Activated T-helper 1 cell treated with anti-CD3 and anti-CD28 coated beads, Interleukin-12 subunit alpha, Interleukin-12 subunit beta, Interleukin-2, Interleukin-4 antibody, amounts not matched to agents 30 ng/mL and 10 ng/mL and 1 ng/mL, durations not matched to agents 14 hours and 24 hours and 36 hours (primary cell): ENCODE data around the gene SH3BP5. TPM values are rescaled to one million over a fixed set of nuclear protein-coding genes. Genes with fewer than 3 reads are reported as not detected.
"Not testable (repeated sequence)": the region's sequence is repeated elsewhere in the genome, so short reads cannot be mapped to it uniquely, and the experiment has no call there.

ENCODE experiments used
- DNase-seq: peaks from one replicate; pipeline ENCODE4 v3.0.0; 2021; ENCODE audit warnings: low spot score
- H3K27ac Mint-ChIP-seq: one replicate; pipeline ENCODE4 v1.8.0; 2021; ENCODE audit warnings: mild to moderate bottlenecking, mixed read lengths
- H3K27me3 Mint-ChIP-seq: one replicate; pipeline ENCODE4 v1.8.0; 2022; ENCODE audit warnings: mild to moderate bottlenecking, moderate library complexity, mixed read lengths; ENCODE audit not compliant: insufficient read depth
- H3K36me3 Mint-ChIP-seq: one replicate; pipeline ENCODE4 v1.8.0; 2021; ENCODE audit warnings: low read depth, mixed read lengths
- H3K4me1 Mint-ChIP-seq: one replicate; pipeline ENCODE4 v1.8.0; 2021; ENCODE audit warnings: low read depth, mixed read lengths
- H3K4me3 Mint-ChIP-seq: one replicate; pipeline ENCODE4 v1.8.0; 2021; ENCODE audit warnings: mild to moderate bottlenecking, moderate library complexity, mixed read lengths
- H3K9me3 Mint-ChIP-seq: one replicate; pipeline ENCODE4 v1.8.0; 2021; ENCODE audit warnings: mixed read lengths
- intact Hi-C: fragments of 100-400 bp; cut with micrococcal nuclease; formaldehyde crosslinking; loops from one replicate; pipeline ENCODE4 v1.15.1; 2024
- total RNA-seq: library from RNA; stranded (reverse); gene quantifications from 2 replicates; pipeline ENCODE4 v1.2.3, GENCODE V29; 2022

Gene SH3BP5
- total RNA-seq, 1 donor from 2014 or later: 30.3 TPM

DNA sequence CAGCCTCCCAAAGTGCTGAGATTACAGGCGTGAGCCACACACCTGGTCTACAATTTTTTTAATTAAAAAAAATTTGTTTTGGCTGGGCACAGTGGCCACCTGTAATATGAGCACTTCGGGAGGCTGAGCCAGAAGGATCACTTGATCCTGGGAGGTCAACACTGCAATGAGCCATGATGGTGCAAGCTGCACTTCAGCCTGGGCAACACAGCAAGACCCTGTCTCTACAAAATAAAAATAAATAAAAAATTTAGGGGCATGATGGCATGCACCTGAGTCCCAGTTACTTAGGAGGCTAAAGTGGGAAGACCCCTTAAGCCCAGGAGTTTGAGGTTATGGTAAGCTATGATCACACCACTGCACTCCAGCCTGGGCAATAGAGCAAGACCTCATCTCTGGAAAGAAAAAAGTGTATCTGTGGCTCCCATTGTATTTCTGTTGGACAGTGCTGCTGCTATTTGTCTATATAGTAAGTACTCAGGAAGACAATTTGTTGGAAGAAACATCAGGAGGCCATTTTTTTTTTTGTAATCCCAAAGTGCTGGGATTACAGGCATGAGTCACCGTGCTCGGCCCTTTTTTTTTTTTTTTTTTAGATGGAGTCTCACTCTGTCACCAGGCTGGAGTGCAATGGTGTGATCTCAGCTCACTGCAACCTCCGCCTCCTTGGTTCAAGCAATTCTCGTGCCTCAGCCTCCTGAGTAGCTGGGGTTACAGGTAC lies 27.5 kb upstream of the SH3BP5 start:
- intact Hi-C loops: loop anchor here (2.0 to 10.0 kb wide), 7 partner anchors 61 to 1153 kb away; partner anchors contain the start of genes ANKRD28, EAF1, METTL6 and RFTN1
- H3K36me3 Mint-ChIP-seq: no peaks in the 10 kb centered on the region
- H3K27ac Mint-ChIP-seq: peak overlapping the region; percentile 80
- DNase-seq: no peak
- no peak overlapping the region for H3K4me3 Mint-ChIP-seq
- peaks cover 64% of the 10 kb centered on the region for H3K4me1 Mint-ChIP-seq
- no peaks in the 10 kb centered on the region for H3K9me3 Mint-ChIP-seq
- no peaks in the 10 kb centered on the region for H3K27me3 Mint-ChIP-seq

DNA sequence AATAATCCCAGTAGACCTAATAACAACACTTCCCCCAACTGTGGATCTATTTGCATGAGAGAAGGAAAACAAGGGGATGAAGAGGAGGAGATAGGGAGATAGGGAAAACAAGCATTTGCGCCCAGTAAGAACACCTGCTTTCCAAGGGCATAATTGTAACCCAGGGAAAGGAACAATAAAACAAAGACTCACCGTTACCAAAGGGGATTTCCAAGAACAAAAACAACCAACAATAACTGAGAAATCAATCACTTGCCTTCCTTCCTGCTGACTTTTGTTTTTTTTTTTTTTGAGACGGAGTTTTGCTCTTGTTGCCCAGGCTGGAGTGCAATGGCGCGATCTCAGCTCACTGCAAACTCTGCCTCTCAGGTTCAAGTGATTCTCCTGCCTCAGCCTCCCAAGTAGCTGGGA lies 24.3 kb upstream of the SH3BP5 start:
- intact Hi-C loops: loop anchor here (1.0 to 2.0 kb wide), 4 partner anchors 22 to 258 kb away; partner anchors contain the start of genes RBSN and SH3BP5
- H3K9me3 Mint-ChIP-seq: not testable (repeated sequence)

DNA sequence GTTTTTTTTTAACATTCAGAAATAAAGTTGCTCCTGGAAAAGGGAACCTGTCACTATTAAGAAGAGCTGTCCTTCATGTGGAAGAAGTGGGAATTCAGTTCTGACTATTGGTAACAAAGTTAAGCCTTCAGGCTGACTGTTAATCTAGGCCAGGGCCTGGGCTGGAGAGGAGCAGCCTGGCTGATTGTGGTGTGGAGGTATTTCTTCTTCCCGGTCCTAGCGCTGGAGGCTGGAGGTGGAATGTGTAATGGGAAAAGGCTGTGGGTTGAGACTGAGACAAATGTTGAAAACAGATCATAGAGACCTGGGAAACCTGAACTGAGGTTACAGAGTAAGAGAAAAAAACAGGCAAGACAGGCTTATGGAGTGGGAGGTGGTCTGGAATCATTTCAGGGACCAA lies 23.8 kb upstream of the SH3BP5 start:
- H3K4me1 Mint-ChIP-seq: peaks cover 43% of the 10 kb centered on the region

More for the DNA sequence above, 24.3 kb upstream of the SH3BP5 start:
- H3K4me1 Mint-ChIP-seq: peaks cover 48% of the 10 kb centered on the region
- DNase-seq, H3K36me3 Mint-ChIP-seq, H3K27me3 Mint-ChIP-seq: not testable (repeated sequence)
- H3K4me3 Mint-ChIP-seq: peak overlapping the region; percentile 51
- peak overlapping the region; percentile 93 for H3K27ac Mint-ChIP-seq

DNA sequence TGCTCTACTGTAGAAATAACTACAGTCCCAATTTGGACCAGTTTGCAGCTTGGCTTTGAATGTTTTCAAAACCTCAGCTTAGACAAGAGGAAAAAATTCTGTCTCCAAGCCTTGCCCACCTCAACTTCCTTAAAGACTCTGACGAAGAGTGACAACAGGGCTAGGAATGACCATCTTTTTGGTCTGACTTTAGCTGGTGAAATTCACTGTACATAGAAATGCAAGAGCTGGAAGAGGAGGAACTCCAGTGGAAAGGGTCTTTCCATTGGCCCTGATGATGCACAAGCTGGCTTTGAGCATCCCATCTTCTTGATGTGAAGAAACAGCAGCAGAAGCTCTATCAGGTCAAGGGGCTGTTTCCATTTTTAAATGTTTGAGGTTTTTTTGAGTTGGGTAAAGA lies 22.7 kb upstream of the SH3BP5 start:
- Mint-ChIP-seq H3K4me1 (peaks cover 34% of the 10 kb centered on the region), H3K9me3 (peaks cover 13% of the 10 kb centered on the region), H3K36me3 (no peaks in the 10 kb centered on the region), H3K27ac (peak overlapping the region; percentile 31), H3K4me3 (no peak overlapping the region), H3K27me3 (no peaks in the 10 kb centered on the region)
- intact Hi-C loops: no loop called here
- no peak for DNase-seq

More for the DNA sequence above, 23.8 kb upstream of the SH3BP5 start:
- no peak overlapping the region for H3K4me3 Mint-ChIP-seq
- intact Hi-C loops: loop anchor here (1.0 to 2.0 kb wide), 4 partner anchors 22 to 257 kb away; partner anchors contain the start of genes RBSN and SH3BP5
- H3K9me3 Mint-ChIP-seq: peaks cover 7% of the 10 kb centered on the region
- DNase-seq: no peak
- peak overlapping the region; percentile 93 for H3K27ac Mint-ChIP-seq
- no peaks in the 10 kb centered on the region for H3K36me3 Mint-ChIP-seq
- no peaks in the 10 kb centered on the region for H3K27me3 Mint-ChIP-seq

DNA sequence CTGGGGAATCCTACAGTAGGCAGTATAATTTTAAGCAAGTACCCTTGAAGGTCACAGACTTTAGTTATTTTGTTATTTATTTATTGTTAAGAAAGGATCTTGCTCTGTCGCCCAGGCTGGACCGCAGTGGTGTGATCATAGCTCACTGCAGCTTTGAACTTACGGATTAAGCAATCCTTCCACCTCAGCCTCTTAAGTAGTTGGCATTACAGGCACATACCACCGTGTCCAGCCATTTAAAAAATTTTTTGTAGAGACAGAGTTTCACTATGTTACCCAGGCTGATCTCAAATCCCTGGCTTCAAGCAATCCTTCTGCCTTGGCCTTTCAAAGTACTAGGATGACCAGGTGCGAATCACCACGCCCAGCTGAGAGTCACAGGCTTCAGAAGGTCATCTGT lies 22.1 kb upstream of the SH3BP5 start:
- Mint-ChIP-seq H3K36me3 (no peaks in the 10 kb centered on the region), H3K9me3 (peaks cover 15% of the 10 kb centered on the region), H3K27ac (no peak overlapping the region), H3K4me1 (peaks cover 34% of the 10 kb centered on the region), H3K4me3 (no peak overlapping the region), H3K27me3 (no peaks in the 10 kb centered on the region)
- intact Hi-C loops: no loop called here
- DNase-seq: no peak

DNA sequence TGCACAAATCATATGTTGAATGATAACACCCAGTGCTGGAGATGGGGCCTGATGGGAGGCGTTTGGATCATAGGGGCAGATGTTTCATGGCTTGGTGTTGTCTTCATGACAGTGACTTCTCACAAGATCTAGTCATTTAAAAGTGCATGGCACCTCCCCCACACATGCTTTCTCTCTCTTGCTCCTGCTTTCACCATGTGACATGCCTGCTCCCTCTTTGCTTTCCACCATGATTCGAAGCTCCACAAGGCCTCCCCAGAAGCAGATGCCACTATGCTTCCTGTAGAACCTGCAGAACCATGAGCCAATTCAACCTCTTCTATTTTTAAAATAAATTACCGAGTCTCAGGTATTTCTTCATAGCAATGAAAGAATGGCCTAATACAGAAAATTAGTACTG lies 17.8 kb upstream of the SH3BP5 start:
- no peak for DNase-seq
- Mint-ChIP-seq H3K36me3 (peaks cover 4% of the 10 kb centered on the region), H3K4me3 (no peak overlapping the region), H3K27ac (no peak overlapping the region), H3K9me3 (peaks cover 20% of the 10 kb centered on the region), H3K4me1 (peaks cover 40% of the 10 kb centered on the region), H3K27me3 (peaks cover 4% of the 10 kb centered on the region)
- intact Hi-C loops: no loop called here

DNA sequence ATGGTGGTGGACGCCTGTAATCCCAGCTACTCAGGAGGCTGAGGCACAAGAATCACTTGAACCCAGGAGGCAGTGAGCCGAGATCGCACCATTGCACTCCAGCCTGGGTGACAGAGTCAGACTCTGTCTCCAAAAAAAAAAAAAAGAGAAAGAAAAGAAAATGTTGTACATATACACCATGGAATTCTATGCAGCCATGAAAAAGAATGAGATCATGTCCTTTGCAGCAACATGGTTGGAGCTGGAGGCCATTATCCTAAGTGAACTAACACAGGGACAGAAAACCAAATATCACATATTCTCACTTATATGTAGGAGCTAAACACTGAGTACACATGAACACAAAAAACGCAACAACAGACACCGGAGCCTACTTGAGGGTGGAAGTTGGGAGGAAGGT lies 17.1 kb upstream of the SH3BP5 start:
- H3K27me3 Mint-ChIP-seq, DNase-seq, H3K36me3 Mint-ChIP-seq, H3K4me3 Mint-ChIP-seq, H3K27ac Mint-ChIP-seq, intact Hi-C loops: not testable (repeated sequence)
- Mint-ChIP-seq H3K9me3 (peaks cover 20% of the 10 kb centered on the region), H3K4me1 (peaks cover 34% of the 10 kb centered on the region)

DNA sequence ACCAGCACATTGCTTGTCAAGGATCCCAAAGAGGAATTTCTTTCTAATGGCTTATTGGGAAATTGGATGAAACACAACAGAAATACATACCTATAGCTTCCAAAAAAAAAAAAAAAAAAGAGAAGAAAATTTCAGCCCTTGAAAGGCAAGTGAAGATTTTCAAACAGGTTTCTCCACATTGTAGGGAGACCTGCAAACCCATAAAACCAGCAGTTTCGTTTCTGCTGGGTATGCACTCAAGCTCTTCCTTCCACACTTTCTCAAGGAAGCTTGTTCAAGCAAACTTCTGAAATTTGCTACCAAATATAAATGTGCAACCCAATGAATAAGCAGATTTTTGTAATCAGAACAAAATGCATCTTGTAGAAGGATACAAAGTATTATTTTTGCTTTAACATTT lies 15.9 kb upstream of the SH3BP5 start:
- intact Hi-C loops: no loop called here
- Mint-ChIP-seq H3K4me3 (no peak overlapping the region), H3K9me3 (peaks cover 20% of the 10 kb centered on the region), H3K27me3 (peaks cover 4% of the 10 kb centered on the region), H3K27ac (no peak overlapping the region), H3K4me1 (peaks cover 34% of the 10 kb centered on the region), H3K36me3 (peaks cover 4% of the 10 kb centered on the region)
- DNase-seq: no peak

DNA sequence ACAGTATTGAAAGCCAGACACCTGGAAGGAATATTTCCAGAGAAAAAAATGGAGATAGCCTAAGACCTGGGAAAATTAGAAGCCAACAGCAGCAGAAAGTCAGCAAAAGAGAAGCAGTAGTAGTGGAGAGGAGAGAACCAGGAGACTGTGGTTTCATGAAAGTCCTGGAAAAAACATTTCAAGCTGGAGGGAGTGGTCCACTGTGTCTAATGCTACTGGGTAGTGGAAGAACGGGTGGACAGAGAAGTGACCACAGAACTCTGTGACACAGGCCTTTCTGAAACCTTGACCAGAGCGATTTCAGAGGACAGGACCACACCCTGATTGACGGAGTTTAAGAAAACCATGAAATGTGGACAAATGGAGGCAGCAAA lies 15.3 kb upstream of the SH3BP5 start:
- peaks cover 4% of the 10 kb centered on the region for H3K27me3 Mint-ChIP-seq
- H3K9me3 Mint-ChIP-seq: peaks cover 20% of the 10 kb centered on the region
- DNase-seq: no peak
- H3K4me1 Mint-ChIP-seq: peaks cover 34% of the 10 kb centered on the region
- intact Hi-C loops: no loop called here
- H3K36me3 Mint-ChIP-seq: peaks cover 4% of the 10 kb centered on the region
- peak overlapping the region; percentile 53 for H3K4me3 Mint-ChIP-seq
- H3K27ac Mint-ChIP-seq: no peak overlapping the region

DNA sequence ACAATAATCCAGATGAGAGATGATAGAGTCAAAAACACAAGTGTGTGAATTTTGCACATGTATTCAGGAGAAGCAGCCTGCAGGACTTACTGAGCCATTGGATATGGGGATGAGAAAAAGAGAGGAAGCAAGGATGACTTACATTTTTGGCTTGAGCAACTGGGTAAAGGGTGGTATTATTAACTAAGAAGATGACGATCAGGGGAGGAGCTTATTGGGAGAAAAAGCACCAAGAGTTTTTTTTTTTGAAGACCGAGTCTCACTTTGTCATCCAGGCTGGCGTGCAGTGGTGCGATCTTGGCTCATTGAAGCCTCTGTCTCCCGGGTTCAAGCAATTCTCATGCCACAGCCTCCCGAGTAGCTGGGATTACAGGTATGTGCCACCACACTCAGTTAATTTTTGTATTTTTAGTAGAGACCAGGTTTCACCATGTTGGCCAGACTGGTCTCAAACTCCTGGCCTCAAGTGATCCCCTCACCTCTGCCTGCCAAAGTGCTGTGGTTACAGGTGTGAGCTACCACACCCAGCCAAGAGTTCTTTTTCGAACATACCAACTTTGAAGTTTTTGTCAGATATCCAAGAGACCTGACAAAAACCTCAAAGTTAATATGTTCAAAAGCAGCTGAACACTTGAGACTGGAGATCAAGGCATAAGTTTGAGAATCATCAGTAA lies 14.8 kb upstream of the SH3BP5 start:
- DNase-seq: no peak
- peaks cover 4% of the 10 kb centered on the region for H3K27me3 Mint-ChIP-seq
- peaks cover 34% of the 10 kb centered on the region for H3K4me1 Mint-ChIP-seq
- peaks cover 4% of the 10 kb centered on the region for H3K36me3 Mint-ChIP-seq
- H3K4me3 Mint-ChIP-seq: peak overlapping the region; percentile 65
- intact Hi-C loops: no loop called here
- H3K9me3 Mint-ChIP-seq: peaks cover 15% of the 10 kb centered on the region
- H3K27ac Mint-ChIP-seq: peak overlapping the region; percentile 78

DNA sequence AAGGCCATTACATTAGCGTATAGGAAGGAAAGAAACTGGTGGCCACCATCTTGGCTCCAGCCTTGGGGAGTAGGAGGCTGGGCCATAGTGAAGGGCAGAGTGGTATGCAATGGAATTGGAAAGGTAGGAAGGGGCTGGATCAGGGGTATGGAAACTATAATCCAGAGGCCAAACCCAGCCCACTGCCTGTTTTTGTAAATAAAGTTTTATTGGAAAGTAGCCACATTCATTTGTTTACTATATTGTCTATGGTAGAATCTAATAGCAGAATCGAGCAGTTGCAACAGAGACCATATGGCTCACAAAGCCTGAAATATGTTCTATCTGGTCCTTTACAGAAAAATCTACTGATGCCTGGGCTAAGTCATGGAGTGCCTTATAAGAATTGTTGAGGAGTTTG lies 14.1 kb upstream of the SH3BP5 start:
- H3K27ac Mint-ChIP-seq: no peak overlapping the region
- no peak for DNase-seq
- H3K4me1 Mint-ChIP-seq: peaks cover 34% of the 10 kb centered on the region
- intact Hi-C loops: no loop called here
- peaks cover 13% of the 10 kb centered on the region for H3K9me3 Mint-ChIP-seq
- peaks cover 4% of the 10 kb centered on the region for H3K27me3 Mint-ChIP-seq
- peak overlapping the region; percentile 65 for H3K4me3 Mint-ChIP-seq
- H3K36me3 Mint-ChIP-seq: peaks cover 4% of the 10 kb centered on the region

DNA sequence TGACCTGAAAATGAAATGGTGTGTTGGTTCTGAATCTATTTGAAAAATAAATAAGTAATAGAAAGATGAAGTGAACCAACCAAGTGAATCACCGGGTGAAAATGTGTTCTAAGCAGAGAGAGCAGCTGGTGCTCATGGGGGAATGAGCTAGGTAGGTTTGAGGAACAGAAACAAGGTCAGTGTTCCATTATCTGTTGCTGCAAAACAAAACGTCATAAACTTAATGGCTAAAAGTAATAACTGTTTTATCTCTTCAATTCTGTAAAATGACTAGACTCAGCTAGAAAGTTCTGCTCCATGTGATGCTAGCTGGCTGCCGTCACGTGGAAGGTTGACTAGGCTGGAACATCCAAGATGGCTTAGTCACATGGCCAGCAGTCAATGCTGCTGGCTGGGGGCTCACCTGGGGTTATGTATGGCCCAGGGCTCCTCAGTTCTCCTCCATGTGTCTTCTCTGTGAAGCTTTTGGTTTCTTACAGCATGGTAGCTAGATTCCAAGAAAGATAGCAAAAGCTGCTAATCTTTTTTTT lies 13.3 kb upstream of the SH3BP5 start:
- Mint-ChIP-seq H3K4me3 (no peak overlapping the region), H3K9me3 (peaks cover 12% of the 10 kb centered on the region), H3K4me1 (peaks cover 40% of the 10 kb centered on the region), H3K27me3 (peaks cover 4% of the 10 kb centered on the region), H3K36me3 (peaks cover 4% of the 10 kb centered on the region), H3K27ac (no peak overlapping the region)
- intact Hi-C loops: no loop called here
- DNase-seq: no peak

DNA sequence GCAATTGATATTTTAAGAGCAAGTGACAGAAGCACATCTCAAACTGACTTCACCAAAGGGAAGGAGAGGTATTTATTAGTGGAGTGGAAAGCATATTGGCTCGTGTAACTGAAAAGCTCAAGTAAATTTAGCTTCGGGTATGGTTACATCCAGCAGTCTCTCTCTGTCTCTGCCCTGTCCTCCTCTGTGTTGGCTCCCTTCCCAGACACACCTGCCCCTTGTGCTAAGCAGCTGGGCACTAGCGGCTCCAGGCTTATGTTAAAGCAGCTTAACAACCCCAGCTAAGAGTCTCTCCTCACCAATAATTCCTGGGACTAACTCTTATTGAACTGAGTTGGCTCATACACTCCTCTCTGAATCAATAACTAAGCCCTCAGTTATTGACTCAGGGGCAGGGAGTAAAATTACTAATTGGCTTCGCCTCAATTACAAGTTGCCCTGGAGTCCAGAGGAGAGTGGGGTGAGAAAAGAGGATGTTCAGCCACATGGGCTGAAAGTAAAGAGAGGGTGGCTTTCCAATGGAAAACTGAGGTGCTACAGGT lies 12.8 kb upstream of the SH3BP5 start:
- Mint-ChIP-seq H3K4me1 (peaks cover 40% of the 10 kb centered on the region), H3K27ac (no peak overlapping the region), H3K9me3 (peaks cover 7% of the 10 kb centered on the region), H3K36me3 (peaks cover 4% of the 10 kb centered on the region), H3K4me3 (no peak overlapping the region), H3K27me3 (peaks cover 4% of the 10 kb centered on the region)
- intact Hi-C loops: no loop called here
- DNase-seq: no peak
